GM10847 (cell line): Measurements from ENCODE around the gene IL10RA.

Experiments
- POLR2A ChIP-seq: IDR thresholded peaks from 2 replicates; pipeline ENCODE4 v1.6.1; 2011; ENCODE audit not compliant: insufficient read length; ENCODE audit errors: extremely low read depth

The IL10RA gene

GRCh38 chr11:118009864-118010737, 23.9 kb downstream of the IL10RA start:
- TF ChIP-seq POLR2A, result no peak

GRCh38 chr11:118010738-118011461, 24.7 kb downstream of the IL10RA start:
- TF ChIP-seq POLR2A, result no peak

GRCh38 chr11:118012083-118012669, 26.0 kb downstream of the IL10RA start:
- no peak for TF ChIP-seq POLR2A

GRCh38 chr11:118014022-118014421, 27.8 kb downstream of the IL10RA start:
- TF ChIP-seq POLR2A, result no peak

GRCh38 chr11:118015385-118015841, 29.2 kb downstream of the IL10RA start:
- no peak for TF ChIP-seq POLR2A

GRCh38 chr11:118016104-118016503, 29.9 kb downstream of the IL10RA start:
- no peak for TF ChIP-seq POLR2A

- TF ChIP-seq POLR2A, result no peak
Measured at GRCh38 chr11:118017111-118017510, 30.9 kb downstream of the IL10RA start.

GRCh38 chr11:118017631-118018315, 31.6 kb downstream of the IL10RA start:
- no peak for TF ChIP-seq POLR2A

- TF ChIP-seq POLR2A, result no peak
Measured at GRCh38 chr11:118018401-118018800, 32.2 kb downstream of the IL10RA start.

- TF ChIP-seq POLR2A, result no peak
Measured at GRCh38 chr11:118021146-118021545, 35.0 kb downstream of the IL10RA start.

GRCh38 chr11:118027694-118028093, 41.5 kb downstream of the IL10RA start:
- no peak for TF ChIP-seq POLR2A

- no peak for TF ChIP-seq POLR2A
Measured at GRCh38 chr11:118028626-118029025, 42.4 kb downstream of the IL10RA start.

GRCh38 chr11:118033443-118033842, 47.2 kb downstream of the IL10RA start:
- no peak for TF ChIP-seq POLR2A

GRCh38 chr11:118042141-118042540, 55.9 kb downstream of the IL10RA start:
- no peak for TF ChIP-seq POLR2A

GRCh38 chr11:118042796-118043195, 56.6 kb downstream of the IL10RA start:
- no peak for TF ChIP-seq POLR2A
